ENCODE data around the gene PIANP.

GRCh38 chr12:6650832-6651231, 49.8 kb downstream of the PIANP start:
- TF ChIP-seq POLR2A (IDR thresholded peaks at IDR 0.05; ENCODE audit: low read depth) (no peak), EP300 (IDR thresholded peaks at IDR 0.05) (no peak), CTCF (IDR thresholded peaks at IDR 0.05) (no peak)
